ENCODE results near the gene XIRP2. TPM values are rescaled to one million over a fixed set of nuclear protein-coding genes. Genes with fewer than 3 reads are reported as not detected.

The XIRP2 gene
- polyA plus RNA-seq, 1 experiment = 0.43 TPM

DNA sequence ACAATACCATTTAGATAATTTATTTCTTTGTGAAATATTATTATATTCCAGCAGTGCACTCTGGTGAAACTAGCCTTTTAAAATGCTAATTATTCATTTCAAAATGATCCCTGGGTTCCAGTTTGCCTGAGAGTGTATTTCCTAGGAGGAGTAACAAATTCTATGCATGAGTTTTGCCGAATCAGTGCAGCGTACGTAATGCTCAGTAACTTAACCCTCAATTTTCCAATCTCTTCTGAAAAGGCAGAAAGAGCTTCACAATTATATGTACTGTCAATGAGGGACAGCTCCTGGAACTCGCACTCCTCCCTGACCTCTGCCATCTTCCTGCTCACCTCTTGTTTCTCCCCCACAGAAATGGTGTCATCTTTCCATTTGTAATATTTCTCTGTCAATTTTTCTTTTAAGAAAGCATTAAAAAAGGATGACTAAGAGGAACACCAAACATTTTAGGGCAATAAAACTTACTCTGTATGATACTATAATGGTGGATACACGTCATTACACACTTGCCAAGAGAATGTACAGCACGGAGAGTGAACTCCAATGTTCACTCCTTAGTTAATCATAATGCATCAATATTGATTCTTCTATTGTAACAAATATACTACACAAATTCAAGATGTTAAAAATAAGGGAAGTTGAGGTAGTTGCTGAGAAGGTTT lies 25.7 kb upstream of the XIRP2 start:
- Histone ChIP-seq H3K27me3 (ENCODE audit: control insufficient read depth, insufficient read depth, low read length) (no peaks in the 10 kb centered on the region), H3K4me3 (ENCODE audit: low read depth, low read length) (no peak overlapping the region), H3K27ac (ENCODE audit: low read depth, low read length) (no peak overlapping the region), H3K9me3 (ENCODE audit: control insufficient read depth, insufficient read depth, low read length) (no peaks in the 10 kb centered on the region)
- CTCF ChIA-PET = no interaction called here
- TF ChIP-seq, protein P1, sequence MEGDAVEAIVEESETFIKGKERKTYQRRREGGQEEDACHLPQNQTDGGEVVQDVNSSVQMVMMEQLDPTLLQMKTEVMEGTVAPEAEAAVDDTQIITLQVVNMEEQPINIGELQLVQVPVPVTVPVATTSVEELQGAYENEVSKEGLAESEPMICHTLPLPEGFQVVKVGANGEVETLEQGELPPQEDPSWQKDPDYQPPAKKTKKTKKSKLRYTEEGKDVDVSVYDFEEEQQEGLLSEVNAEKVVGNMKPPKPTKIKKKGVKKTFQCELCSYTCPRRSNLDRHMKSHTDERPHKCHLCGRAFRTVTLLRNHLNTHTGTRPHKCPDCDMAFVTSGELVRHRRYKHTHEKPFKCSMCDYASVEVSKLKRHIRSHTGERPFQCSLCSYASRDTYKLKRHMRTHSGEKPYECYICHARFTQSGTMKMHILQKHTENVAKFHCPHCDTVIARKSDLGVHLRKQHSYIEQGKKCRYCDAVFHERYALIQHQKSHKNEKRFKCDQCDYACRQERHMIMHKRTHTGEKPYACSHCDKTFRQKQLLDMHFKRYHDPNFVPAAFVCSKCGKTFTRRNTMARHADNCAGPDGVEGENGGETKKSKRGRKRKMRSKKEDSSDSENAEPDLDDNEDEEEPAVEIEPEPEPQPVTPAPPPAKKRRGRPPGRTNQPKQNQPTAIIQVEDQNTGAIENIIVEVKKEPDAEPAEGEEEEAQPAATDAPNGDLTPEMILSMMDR (IDR thresholded peaks at IDR 0.05; ENCODE audit: low read depth, low read length) = no peak
- no peak for DNase-seq (ENCODE audit: low read depth, low spot score)
- POLR2A ChIA-PET = no interaction called here

DNA sequence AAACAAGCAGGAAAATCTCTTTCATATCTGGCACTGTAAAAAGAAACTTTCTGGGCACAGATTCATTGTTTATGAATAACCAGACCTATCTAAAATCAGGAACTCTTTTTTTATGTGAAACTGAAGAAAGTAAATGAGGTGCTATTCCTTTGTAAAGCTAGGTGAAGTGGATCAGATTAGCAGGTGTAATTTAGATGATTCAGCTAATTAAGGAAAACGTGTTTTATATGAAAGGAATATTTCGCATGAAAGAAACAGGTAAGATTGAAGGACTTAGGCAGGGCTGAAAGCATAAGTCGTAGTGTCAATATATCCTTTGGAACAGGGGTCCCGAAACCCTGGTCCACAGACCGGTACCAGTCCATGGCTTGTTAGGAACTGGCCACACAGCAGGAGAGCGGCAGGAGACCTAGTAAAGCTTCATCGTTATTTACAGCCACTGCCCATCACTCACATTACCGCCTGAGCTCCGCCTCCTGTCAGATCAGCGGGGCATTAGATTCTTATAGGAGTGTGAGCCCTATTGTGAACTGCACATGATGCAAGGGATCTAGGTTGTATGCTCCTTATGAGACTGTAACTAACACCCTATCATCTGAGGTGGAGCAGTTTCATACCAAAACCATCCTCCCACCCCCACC lies 20.3 kb upstream of the XIRP2 start:
- ChIA-PET POLR2A (no interaction called here), CTCF (interaction anchor here (1.6 kb wide), 1 partner anchor 344 kb away, joined by 4 read pairs; no protein-coding TSS in a partner anchor)
- TF ChIP-seq, protein P1 (IDR thresholded peaks at IDR 0.05; ENCODE audit: low read depth, low read length) = no peak
- Histone ChIP-seq H3K27me3 (ENCODE audit: control insufficient read depth, insufficient read depth, low read length) (no peaks in the 10 kb centered on the region), H3K9me3 (ENCODE audit: control insufficient read depth, insufficient read depth, low read length) (no peaks in the 10 kb centered on the region), H3K4me3 (ENCODE audit: low read depth, low read length) (no peak overlapping the region), H3K27ac (ENCODE audit: low read depth, low read length) (no peak overlapping the region)
- DNase-seq (ENCODE audit: low read depth, low spot score) = no peak

DNA sequence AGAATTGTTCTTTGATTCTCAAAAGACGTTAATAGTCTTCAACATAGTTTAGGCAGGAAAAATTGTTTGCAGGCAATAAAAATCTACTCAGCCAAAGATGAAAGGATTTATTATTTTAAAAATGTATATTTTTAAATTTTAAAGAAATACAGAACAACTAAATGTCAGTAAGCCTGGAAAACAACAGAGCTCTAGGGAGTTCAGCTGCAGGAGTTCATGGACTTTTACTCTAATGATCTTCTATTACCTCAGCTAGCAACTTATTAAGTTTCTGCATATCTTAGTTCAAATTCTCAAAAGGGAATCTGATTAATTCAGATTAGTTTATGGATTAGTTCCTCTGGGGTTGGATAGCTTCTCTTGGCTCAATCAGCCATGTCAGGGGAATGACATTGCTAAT lies 17.9 kb upstream of the XIRP2 start:
- no peaks in the 10 kb centered on the region for H3K9me3 ChIP-seq (ENCODE audit: control insufficient read depth, insufficient read depth, low read length)
- no peak overlapping the region for H3K4me3 ChIP-seq (ENCODE audit: low read depth, low read length)
- H3K27me3 ChIP-seq (ENCODE audit: control insufficient read depth, insufficient read depth, low read length) = no peaks in the 10 kb centered on the region
- POLR2A ChIA-PET = no interaction called here
- CTCF ChIA-PET = no interaction called here
- DNase-seq (ENCODE audit: low read depth, low spot score) = no peak
- TF ChIP-seq, protein P1 (IDR thresholded peaks at IDR 0.05; ENCODE audit: low read depth, low read length) = no peak
- H3K27ac ChIP-seq (ENCODE audit: low read depth, low read length) = no peak overlapping the region

DNA sequence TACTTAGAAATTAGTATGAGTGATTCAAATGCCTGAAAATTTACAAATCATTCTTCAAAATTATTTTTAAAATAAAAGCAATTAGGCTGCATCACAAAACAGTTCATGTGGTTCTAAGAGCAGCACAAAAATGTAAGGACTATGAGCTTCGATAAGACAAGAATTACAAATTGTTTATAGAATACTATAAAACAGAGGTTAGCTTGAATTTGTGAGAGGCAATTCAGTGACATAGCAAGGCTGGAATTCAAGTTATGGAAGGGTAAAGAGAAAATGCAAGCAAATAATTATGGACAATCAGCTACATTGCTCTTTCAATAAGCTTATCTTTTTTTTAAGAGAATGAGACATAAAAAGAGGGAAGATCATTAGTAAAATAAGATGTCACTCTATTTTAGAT lies 7.1 kb upstream of the XIRP2 start:
- CTCF ChIA-PET = interaction anchor here (1.1 kb wide), 2 partner anchors 10 to 331 kb away, joined by 4 to 5 read pairs; no protein-coding TSS in a partner anchor
- TF ChIP-seq, protein P1 (IDR thresholded peaks at IDR 0.05; ENCODE audit: low read depth, low read length) = no peak
- DNase-seq (ENCODE audit: low read depth, low spot score) = peak; percentile 29
- H3K27me3 ChIP-seq (ENCODE audit: control insufficient read depth, insufficient read depth, low read length) = no peaks in the 10 kb centered on the region
- no peak overlapping the region for H3K4me3 ChIP-seq (ENCODE audit: low read depth, low read length)
- POLR2A ChIA-PET = no interaction called here
- no peaks in the 10 kb centered on the region for H3K9me3 ChIP-seq (ENCODE audit: control insufficient read depth, insufficient read depth, low read length)
- H3K27ac ChIP-seq (ENCODE audit: low read depth, low read length) = no peak overlapping the region

DNA sequence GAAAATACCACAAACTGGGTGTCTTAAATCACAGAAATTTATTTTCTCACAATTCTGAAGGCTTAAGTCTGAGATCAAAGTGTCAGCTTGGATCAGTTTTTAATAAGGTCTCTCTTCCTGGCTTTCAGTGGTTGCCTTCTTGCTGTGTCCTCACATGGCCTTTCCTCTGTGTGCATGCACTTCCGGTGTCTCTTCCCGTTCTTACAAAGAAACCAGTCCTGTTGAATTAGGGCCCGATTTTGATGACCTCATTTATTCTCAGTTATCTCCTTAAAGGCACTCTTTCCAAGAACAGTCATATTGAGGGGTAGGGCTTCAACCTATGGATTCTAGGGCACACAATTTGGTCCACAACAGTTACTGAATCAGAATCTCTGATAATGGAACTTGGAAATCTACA lies 5.4 kb upstream of the XIRP2 start:
- POLR2A ChIA-PET = interaction anchor here (0.7 kb wide), 1 partner anchor 10 kb away, joined by 9 read pairs; no protein-coding TSS in a partner anchor
- TF ChIP-seq, protein P1 (IDR thresholded peaks at IDR 0.05; ENCODE audit: low read depth, low read length) = no peak
- Histone ChIP-seq H3K9me3 (ENCODE audit: control insufficient read depth, insufficient read depth, low read length) (no peaks in the 10 kb centered on the region), H3K27ac (ENCODE audit: low read depth, low read length) (no peak overlapping the region), H3K4me3 (ENCODE audit: low read depth, low read length) (no peak overlapping the region), H3K27me3 (ENCODE audit: control insufficient read depth, insufficient read depth, low read length) (no peaks in the 10 kb centered on the region)
- no peak for DNase-seq (ENCODE audit: low read depth, low spot score)
- CTCF ChIA-PET = no interaction called here
